ENCODE measurements around the gene LRRC74B. TPM values are rescaled to one million over a fixed set of nuclear protein-coding genes. Genes with fewer than 3 reads are reported as not detected.
"Not testable (repeated sequence)": the region's sequence is repeated elsewhere in the genome, so short reads cannot be mapped to it uniquely, and the experiment has no call there.

Gene LRRC74B
- polyA plus RNA-seq, 2 donors, result 0.08 to 0.22 TPM

DNA sequence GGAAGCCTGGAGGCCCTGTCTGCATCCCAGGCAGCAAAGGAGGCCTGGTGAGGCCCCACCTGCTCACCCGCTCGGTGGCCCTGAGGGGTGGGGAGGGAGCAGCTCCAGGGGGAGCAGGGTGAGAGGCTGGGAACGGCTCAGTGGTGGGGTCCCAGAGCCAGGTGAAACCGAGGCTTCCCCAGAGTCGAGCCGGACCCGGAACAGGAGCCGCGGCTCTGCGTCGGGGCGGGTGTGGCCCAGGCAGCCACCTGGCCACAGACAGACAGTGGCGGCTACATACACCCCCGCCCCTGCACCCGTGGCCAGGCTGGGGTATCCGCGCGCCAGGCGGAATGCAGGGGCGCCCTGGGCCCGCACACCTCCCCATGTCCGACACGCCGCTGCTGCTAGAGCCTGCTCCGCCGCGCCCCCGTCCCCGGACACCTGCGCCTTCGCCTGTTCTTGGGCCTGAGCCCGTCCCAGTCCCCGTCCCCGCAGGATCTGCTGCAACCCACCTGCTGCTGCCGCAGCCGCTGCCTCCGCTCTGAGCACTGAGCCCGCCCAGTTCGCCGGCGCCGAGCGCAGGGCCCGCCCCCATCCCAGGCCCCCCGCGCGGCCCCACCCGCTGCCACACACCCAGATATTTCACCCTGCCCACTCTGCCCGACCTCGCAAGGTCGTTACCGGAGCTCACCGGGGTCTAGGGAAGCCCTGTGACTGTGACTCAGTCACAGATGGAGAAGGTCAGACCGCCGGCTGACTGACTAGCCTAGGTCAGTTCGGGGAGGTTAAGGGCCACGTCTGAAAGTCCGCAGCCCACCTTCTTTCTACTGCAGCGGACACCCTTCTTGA is 13.5 kb upstream of the LRRC74B start, which contains the start of gene SLC7A4:
Gene SLC7A4 (minus strand): TSS at position 525 of the 831 bp plus-strand sequence. CDS start 749 bp downstream, outside the sequence.
- H3K9me3 ChIP-seq (ENCODE audit: control insufficient read depth in 2 of 2, insufficient read depth in 1 of 2, low read depth in 1 of 2, low read length in 1 of 2), result no peaks in the 10 kb centered on the region
- no peak within 1 kb of the TSS for H3K27ac ChIP-seq (ENCODE audit: low read depth in 2 of 2, low read length in 1 of 2)
- peak within 1 kb of the TSS; percentile 36 for H3K4me3 ChIP-seq (ENCODE audit: low read depth in 1 of 2, low read length in 2 of 2)
- no peaks in the 10 kb centered on the region for H3K27me3 ChIP-seq (ENCODE audit: control insufficient read depth in 1 of 2, insufficient read depth in 2 of 2, low read length in 2 of 2)
- H3K4me1 ChIP-seq (ENCODE audit: control insufficient read depth in 2 of 2, insufficient read depth in 2 of 2, low read length in 1 of 2), result peaks cover 3 to 16% of the 10 kb centered on the region in 2 donors
- no peaks in the 10 kb centered on the region for H3K36me3 ChIP-seq (ENCODE audit: control insufficient read depth in 2 of 2, insufficient read depth in 2 of 2, low read length in 1 of 2)
- 8 to 9% methylated on average over 41 to 59 of the region's 59 CpGs for WGBS, 2 donors

DNA sequence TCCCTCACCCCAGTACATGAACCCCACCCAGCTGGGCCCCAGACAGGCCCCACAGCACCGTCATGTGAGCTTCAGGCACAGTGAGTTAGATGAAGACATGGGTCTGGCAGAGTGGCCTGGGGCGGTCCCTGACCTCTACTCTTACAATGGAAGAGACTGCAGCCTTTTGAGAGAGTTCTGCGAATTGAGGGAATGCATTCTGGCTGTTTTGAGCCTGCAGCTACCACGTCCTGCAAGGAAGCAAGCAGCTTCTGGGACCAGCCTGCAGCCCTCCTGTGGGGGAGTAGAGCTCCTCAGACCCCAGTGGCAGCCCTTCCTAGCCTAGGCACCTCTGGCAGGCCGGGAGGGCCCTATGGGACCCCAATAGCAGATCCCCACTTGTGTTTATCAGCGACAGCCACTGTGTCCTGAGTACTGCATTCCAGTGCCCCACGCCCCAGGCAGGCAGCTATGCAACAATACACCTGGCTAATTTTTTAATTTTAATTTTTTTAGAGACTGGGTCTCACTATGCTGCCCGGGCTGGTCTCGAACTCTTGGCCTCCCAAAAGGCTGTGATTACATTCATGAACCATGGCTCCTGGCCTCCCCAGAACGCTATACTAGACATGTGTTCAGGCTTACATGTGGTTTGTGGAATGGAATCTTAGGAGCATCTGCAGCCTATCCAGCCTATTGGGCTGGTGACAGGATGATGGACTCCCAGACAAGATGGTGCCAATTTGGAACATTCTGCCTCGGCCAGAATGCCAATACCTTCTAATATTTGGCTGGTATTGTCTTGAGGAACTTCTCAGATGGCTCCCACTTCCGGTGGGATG is 12.7 kb upstream of the LRRC74B start:
- Histone ChIP-seq H3K9me3 (ENCODE audit: control insufficient read depth in 2 of 2, insufficient read depth in 1 of 2, low read depth in 1 of 2, low read length in 1 of 2) (no peaks in the 10 kb centered on the region), H3K27me3 (ENCODE audit: control insufficient read depth in 1 of 2, insufficient read depth in 2 of 2, low read length in 2 of 2) (no peaks in the 10 kb centered on the region), H3K4me1 (ENCODE audit: control insufficient read depth in 2 of 2, insufficient read depth in 2 of 2, low read length in 1 of 2) (peaks cover 3 to 9% of the 10 kb centered on the region in 2 donors), H3K27ac (ENCODE audit: low read depth in 2 of 2, low read length in 1 of 2) (no peak overlapping the region), H3K36me3 (ENCODE audit: control insufficient read depth in 2 of 2, insufficient read depth in 2 of 2, low read length in 1 of 2) (no peaks in the 10 kb centered on the region), H3K4me3 (ENCODE audit: low read depth in 1 of 2, low read length in 2 of 2) (no peak overlapping the region)
- 83 to 87% methylated on average over 12 of the region's 12 CpGs for WGBS, 2 donors

DNA sequence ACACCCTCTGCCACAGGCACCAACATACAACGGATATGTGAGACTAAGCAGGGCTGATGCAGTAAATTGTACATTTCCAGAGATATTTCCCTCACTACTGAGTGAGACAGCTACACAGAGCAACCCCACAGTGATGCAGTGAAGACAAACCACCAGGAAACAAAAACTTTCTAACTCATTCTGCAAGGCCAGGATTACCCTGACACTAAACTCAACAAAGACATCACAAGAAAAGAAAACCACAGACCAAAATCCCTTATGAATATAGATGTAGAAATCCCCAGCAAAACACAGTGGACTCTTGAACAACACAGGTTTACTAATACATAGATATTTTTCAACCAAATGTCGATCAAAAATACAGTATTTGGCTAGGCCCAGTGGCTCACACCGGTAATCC is 11.9 kb upstream of the LRRC74B start:
- no peaks in the 10 kb centered on the region for H3K9me3 ChIP-seq (ENCODE audit: control insufficient read depth in 2 of 2, insufficient read depth in 1 of 2, low read depth in 1 of 2, low read length in 1 of 2)
- H3K27me3 ChIP-seq (ENCODE audit: control insufficient read depth in 1 of 2, insufficient read depth in 2 of 2, low read length in 2 of 2), result no peaks in the 10 kb centered on the region
- H3K4me1 ChIP-seq (ENCODE audit: control insufficient read depth in 2 of 2, insufficient read depth in 2 of 2, low read length in 1 of 2), result peaks cover 3 to 9% of the 10 kb centered on the region in 2 donors
- WGBS, 2 donors, result 70 to 79% methylated on average over 3 of the region's 3 CpGs
- H3K4me3 ChIP-seq (ENCODE audit: low read depth in 1 of 2, low read length in 2 of 2), result no peak overlapping the region
- no peaks in the 10 kb centered on the region for H3K36me3 ChIP-seq (ENCODE audit: control insufficient read depth in 2 of 2, insufficient read depth in 2 of 2, low read length in 1 of 2)
- H3K27ac ChIP-seq (ENCODE audit: low read depth in 2 of 2, low read length in 1 of 2), result no peak overlapping the region

DNA sequence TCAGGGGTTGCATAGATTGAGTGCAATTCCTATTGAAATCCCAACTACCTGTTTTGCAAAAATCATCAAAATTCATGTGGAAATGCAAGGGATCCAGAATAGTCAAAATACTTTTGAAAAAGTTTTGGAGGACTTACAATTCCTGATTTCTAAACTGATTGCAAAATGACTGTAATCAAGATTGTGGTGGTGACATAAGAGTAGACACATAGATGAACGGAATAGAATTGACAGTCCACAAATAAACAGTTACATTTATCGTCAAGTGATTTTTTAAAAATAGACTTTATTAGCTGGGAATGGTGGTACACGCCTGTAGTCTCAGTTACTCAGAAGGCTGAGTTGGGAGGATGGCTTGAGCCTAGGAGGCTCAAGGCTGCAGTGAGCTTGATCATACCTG is 10.8 kb upstream of the LRRC74B start:
- Histone ChIP-seq H3K36me3 (ENCODE audit: control insufficient read depth in 2 of 2, insufficient read depth in 2 of 2, low read length in 1 of 2) (no peaks in the 10 kb centered on the region), H3K9me3 (ENCODE audit: control insufficient read depth in 2 of 2, insufficient read depth in 1 of 2, low read depth in 1 of 2, low read length in 1 of 2) (no peaks in the 10 kb centered on the region), H3K4me3 (ENCODE audit: low read depth in 1 of 2, low read length in 2 of 2) (no peak overlapping the region), H3K27me3 (ENCODE audit: control insufficient read depth in 1 of 2, insufficient read depth in 2 of 2, low read length in 2 of 2) (no peaks in the 10 kb centered on the region), H3K4me1 (ENCODE audit: control insufficient read depth in 2 of 2, insufficient read depth in 2 of 2, low read length in 1 of 2) (peaks cover 3 to 9% of the 10 kb centered on the region in 2 donors), H3K27ac (ENCODE audit: low read depth in 2 of 2, low read length in 1 of 2) (no peak overlapping the region)
- 86 to 87% methylated on average over 3 of the region's 3 CpGs for WGBS, 2 donors

DNA sequence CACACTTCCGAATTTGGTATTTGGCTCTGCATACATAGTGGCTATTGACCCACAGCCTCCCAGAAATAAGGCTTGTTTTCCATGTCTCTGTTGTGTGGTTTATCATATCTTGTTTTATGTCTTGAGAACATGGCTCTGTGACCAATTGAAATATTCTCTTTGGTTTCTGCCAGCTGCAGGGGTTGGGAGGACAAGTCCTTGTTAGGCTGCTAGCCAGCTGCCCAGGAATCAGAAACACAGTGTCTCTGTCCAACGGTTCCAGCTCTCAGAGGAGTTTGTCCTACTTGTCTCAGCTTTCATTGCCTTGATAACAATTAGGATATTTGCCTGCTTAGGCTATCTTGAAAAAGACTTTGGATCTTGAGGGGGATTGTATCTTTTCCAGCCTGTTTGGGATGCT is 7.3 kb upstream of the LRRC74B start:
- WGBS, 2 donors, result 44 to 51% methylated on average over 2 of the region's 2 CpGs

DNA sequence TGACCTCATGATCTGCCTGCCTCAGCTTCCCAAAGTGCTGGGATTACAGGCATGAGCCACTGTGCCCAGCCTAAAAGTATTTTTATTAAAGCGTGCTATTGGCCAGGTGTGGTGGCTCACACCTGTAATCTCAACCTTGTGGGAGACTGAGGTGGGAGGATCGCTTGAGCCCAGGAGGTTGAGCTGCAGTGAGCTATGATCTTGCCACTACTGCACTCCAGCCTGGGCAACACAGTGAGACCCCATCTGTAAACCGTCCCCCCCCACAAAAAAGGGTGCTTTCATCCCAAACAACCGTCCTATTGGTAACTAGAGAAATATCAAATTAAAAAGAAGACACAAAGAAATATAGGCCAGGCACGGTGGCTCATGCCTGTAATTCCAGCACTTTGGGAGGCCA is 6.6 kb upstream of the LRRC74B start:
- WGBS, 2 donors, result 90 to 92% methylated on average over 5 of the region's 5 CpGs
- not testable (repeated sequence) for H3K36me3 ChIP-seq (ENCODE audit: control insufficient read depth in 2 of 2, insufficient read depth in 2 of 2, low read length in 1 of 2); H3K4me3 ChIP-seq (ENCODE audit: low read depth in 1 of 2, low read length in 2 of 2); H3K27ac ChIP-seq (ENCODE audit: low read depth in 2 of 2, low read length in 1 of 2); H3K4me1 ChIP-seq (ENCODE audit: control insufficient read depth in 2 of 2, insufficient read depth in 2 of 2, low read length in 1 of 2); H3K27me3 ChIP-seq (ENCODE audit: control insufficient read depth in 1 of 2, insufficient read depth in 2 of 2, low read length in 2 of 2); H3K9me3 ChIP-seq (ENCODE audit: control insufficient read depth in 2 of 2, insufficient read depth in 1 of 2, low read depth in 1 of 2, low read length in 1 of 2)

More for the DNA sequence above, 7.3 kb upstream of the LRRC74B start:
- no peaks in the 10 kb centered on the region for H3K9me3 ChIP-seq (ENCODE audit: control insufficient read depth in 2 of 2, insufficient read depth in 1 of 2, low read depth in 1 of 2, low read length in 1 of 2)
- no peak overlapping the region for H3K27ac ChIP-seq (ENCODE audit: low read depth in 2 of 2, low read length in 1 of 2)
- H3K4me1 ChIP-seq (ENCODE audit: control insufficient read depth in 2 of 2, insufficient read depth in 2 of 2, low read length in 1 of 2), result peaks cover 0 to 6% of the 10 kb centered on the region in 2 donors
- no peak overlapping the region for H3K4me3 ChIP-seq (ENCODE audit: low read depth in 1 of 2, low read length in 2 of 2)
- no peaks in the 10 kb centered on the region for H3K36me3 ChIP-seq (ENCODE audit: control insufficient read depth in 2 of 2, insufficient read depth in 2 of 2, low read length in 1 of 2)
- no peaks in the 10 kb centered on the region for H3K27me3 ChIP-seq (ENCODE audit: control insufficient read depth in 1 of 2, insufficient read depth in 2 of 2, low read length in 2 of 2)

DNA sequence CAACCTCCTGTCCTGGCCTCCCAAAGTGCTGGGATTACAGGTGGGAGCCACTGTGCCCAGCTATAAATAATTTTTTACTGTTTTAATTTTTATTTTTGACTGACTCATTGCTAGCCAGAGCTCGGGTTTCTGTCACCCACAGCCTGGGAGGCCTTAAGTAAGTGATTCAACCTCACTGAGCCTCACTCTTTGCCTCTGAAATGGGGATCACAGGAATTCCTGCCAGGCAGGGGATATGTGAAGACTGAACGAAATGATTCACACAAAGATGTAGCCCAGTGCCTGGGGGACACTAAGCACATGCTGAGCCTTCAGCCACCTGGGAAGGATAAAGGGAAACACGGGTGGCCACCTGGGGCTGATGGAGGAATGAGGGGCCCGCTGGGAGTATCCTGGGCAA is 3.8 kb upstream of the LRRC74B start:
- H3K4me1 ChIP-seq (ENCODE audit: control insufficient read depth in 2 of 2, insufficient read depth in 2 of 2, low read length in 1 of 2), result peaks cover 2 to 21% of the 10 kb centered on the region in 2 donors
- no peaks in the 10 kb centered on the region for H3K27me3 ChIP-seq (ENCODE audit: control insufficient read depth in 1 of 2, insufficient read depth in 2 of 2, low read length in 2 of 2)
- H3K36me3 ChIP-seq (ENCODE audit: control insufficient read depth in 2 of 2, insufficient read depth in 2 of 2, low read length in 1 of 2), result no peaks in the 10 kb centered on the region
- no peaks in the 10 kb centered on the region for H3K9me3 ChIP-seq (ENCODE audit: control insufficient read depth in 2 of 2, insufficient read depth in 1 of 2, low read depth in 1 of 2, low read length in 1 of 2)
- H3K4me3 ChIP-seq (ENCODE audit: low read depth in 1 of 2, low read length in 2 of 2), result no peak overlapping the region
- H3K27ac ChIP-seq (ENCODE audit: low read depth in 2 of 2, low read length in 1 of 2), result peak overlapping the region in 1 of 2 donors; percentile 61
- 65 to 72% methylated on average over 4 of the region's 4 CpGs for WGBS, 2 donors

DNA sequence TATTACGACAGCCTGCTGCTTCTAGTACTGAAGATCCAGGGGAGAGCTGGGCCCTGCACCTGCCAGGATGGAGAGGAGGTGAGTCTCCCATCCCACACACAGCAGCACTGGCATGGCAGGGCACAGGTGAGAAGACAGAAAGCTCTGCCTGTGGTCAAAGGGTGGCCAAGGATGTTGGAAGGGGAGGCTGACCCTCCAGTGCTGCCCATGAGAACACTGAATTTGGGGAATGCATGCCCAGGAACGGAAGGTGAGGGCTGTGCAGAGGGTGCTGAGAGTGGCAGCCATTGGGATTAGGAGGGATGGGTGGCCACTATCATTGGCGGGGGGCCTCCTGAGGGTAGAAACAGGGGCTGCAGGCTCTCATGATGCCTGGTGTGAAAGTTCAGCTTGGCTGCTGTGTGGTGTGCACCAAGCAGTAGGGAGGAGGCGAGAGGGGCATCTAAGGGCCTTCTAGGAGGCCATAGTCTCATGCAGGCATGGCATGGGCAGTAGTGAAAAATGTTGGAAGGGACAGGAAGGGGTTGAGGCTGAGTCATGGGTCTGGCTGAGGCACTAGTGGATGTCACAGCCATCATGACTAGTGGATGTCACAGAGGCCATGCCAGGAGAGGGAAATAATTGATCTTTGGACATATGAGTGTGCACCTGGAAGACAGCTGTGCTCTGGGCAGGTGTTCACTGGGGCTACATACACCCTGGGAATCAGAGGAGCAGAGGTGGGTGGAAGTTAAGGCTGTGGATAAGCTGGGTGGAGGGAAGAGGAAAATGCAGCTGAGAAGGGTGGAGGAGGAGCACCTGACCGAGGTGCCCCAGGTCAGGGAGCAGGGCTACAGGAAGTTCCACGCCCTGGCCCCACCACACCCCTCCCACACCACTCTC is 2.5 kb upstream of the LRRC74B start:
- H3K4me1 ChIP-seq (ENCODE audit: control insufficient read depth in 2 of 2, insufficient read depth in 2 of 2, low read length in 1 of 2), result peaks cover 2 to 21% of the 10 kb centered on the region in 2 donors
- no peaks in the 10 kb centered on the region for H3K36me3 ChIP-seq (ENCODE audit: control insufficient read depth in 2 of 2, insufficient read depth in 2 of 2, low read length in 1 of 2)
- no peaks in the 10 kb centered on the region for H3K27me3 ChIP-seq (ENCODE audit: control insufficient read depth in 1 of 2, insufficient read depth in 2 of 2, low read length in 2 of 2)
- 81 to 91% methylated on average over 4 to 6 of the region's 6 CpGs for WGBS, 2 donors
- peaks cover 0 to 3% of the 10 kb centered on the region in 2 donors for H3K9me3 ChIP-seq (ENCODE audit: control insufficient read depth in 2 of 2, insufficient read depth in 1 of 2, low read depth in 1 of 2, low read length in 1 of 2)
- H3K4me3 ChIP-seq (ENCODE audit: low read depth in 1 of 2, low read length in 2 of 2), result no peak overlapping the region
- H3K27ac ChIP-seq (ENCODE audit: low read depth in 2 of 2, low read length in 1 of 2), result peak overlapping the region; percentile 11 to 86
